Measurements from ENCODE around the gene KLK1.
"Not testable (repeated sequence)": the region's sequence is repeated elsewhere in the genome, so short reads cannot be mapped to it uniquely, and the experiment has no call there.

The KLK1 gene

DNA sequence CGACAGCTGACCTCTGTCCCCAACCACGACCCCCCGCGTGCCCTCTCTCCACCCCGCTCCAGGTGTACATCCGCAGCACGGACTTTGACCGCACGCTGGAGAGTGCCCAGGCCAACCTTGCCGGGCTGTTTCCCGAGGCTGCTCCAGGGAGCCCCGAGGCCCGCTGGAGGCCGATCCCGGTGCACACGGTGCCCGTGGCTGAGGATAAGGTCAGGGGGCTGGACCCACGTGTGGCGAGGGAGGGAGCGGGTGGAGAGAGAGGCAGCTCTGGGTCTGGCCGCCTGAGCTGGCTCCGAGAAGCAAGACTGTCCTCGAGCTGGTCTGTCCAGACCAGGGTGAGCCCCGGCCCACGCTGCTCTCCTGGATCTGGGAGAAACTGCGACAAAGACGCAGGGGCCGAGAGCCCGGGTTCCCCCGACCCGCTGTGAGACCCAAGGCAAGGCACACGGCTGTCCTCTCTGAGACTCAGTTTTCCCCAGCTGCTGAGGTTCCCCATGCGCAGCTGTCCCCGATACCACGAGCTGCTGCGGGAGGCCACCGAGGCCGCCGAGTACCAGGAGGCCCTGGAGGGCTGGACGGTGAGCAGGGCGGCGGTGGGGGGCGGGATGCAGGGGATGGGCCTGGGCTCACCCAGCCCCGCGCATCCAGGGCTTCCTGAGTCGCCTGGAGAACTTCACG is 31.9 kb downstream of the KLK1 start:
- no peak for FAIRE-seq

DNA sequence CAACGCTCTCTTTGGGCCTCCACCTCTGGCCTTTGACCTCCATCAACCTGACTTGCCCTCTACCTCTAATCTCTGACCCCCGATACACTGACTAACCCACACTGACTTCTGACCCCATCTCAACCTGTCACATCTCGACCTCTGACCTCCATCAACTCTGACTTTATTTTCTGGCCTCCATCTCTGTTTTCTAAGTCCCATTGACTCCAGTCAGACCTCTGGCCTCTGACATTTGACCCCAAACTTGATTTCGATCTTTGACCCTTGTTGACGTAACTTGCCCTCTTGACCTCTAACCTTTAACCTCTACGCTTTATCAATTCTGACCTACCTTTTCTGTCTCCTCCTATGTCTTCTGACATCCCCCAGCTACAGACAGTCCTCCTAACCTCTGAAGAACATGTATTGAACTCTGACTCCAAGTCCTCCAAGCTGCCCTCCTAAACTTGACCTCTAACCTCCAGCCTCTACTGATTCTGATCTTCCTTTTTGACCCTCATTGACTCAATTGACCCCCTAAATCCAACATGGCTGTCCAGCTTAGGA is 32.6 kb downstream of the KLK1 start:
- no peak for FAIRE-seq

DNA sequence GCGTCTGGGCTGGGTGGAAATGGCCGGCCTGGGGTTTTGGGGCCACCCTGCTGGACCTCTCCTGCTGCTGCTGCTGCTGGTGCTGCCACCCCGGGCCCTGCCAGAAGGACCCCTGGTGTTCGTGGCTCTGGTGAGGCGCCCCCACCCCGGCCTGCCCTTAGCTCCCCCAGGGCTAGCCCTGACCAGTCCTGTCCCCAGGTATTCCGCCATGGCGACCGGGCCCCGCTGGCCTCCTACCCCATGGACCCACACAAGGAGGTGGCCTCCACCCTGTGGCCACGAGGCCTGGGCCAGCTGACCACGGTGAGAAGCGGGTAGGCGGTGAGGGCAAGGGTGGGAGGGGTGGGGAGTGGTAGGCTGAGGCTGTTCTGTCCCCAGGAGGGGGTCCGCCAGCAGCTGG is 33.2 kb downstream of the KLK1 start, which contains the start of gene ACP4:
Gene ACP4, plus strand, starts transcription at position 20 of the 400 bp plus-strand sequence. Its CDS starts 0 bp downstream, at position 20.
- FAIRE-seq = no peak

DNA sequence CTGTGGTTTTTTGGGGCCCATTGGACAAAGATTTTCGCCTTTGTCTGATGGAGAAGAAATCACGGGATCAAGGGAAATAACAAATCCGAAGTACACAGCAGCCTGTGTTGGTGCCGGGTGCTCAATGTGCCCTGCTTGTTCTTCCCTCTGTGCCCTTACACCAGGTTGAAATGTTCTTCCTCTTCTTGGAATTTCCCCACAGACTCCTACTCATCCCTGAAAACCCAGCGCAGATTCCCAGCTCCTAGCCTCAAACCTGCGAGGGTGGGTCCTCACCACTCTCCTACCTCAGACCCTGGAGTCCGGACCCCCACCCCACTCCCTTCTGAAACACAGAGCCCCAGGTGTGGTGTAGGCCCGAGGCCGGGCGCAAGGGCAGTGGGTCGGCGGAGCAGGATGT is 38.3 kb downstream of the KLK1 start:
- FAIRE-seq = no peak

DNA sequence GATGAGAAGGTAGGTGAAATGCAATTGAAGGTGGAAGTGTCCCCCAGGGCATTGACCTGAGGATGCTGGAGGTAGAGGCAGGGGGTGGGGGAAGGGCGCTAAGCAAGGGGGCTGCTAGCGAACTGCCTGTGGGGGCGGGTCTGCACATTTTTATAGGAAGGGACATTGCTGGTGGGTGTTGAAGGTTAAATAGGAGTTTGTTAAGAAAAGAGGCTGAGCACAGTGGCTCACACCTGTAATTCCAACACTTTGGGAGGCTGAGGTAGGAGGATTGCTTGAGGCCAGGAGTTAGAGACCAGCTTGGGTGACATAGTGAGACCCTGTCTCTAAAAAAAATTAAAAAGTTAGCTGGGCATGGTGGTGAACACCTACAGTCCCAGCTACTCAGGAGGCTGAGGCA is 38.9 kb downstream of the KLK1 start:
- no peak for FAIRE-seq

DNA sequence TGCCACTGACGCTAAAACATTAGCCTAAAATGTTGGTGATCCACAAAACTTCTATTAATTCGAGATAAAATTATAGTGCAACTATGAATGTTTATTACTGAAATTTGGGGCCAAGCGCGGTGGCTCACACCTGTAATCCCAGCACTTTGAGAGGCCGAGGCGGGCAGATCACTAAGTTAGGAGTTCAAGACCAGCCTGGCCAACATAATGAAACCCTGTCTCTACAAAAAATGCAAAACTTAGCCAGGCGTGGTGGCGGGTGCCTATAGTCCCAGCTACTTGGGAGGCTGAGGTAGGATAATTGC is 39.8 kb downstream of the KLK1 start:
- FAIRE-seq = not testable (repeated sequence)

DNA sequence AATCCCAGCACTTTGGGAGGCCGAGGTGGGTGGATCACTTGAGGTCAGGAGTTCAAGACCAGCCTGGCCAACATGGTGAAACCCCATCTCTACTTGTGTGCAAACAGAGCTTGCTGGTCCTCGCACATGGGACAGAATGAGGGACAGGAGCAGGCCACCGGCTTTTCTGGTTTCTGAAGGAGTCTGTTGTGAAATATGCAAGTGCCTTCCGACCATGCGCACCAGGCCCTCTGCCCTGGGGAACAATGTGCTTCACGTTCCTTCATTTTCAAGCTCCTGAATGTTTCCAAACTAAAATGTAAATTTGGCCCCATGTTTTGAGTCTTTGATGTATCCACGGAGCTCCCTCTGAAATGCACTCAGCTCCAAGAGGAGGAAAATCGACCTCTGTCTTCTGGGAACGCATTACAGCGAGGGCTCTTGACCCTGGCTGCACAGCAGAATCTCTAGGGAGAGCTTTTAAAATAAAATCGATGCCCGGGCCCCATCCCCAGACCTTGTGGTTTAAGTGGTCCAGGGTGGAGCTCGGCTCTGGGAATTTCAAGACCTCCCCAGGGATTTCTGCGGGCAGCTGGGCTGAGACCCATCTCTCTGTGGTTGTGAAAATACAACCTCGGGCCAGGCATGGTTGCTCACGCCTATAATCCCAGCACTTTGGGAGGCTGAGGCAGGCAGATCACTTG is 42.7 kb downstream of the KLK1 start:
- no peak for FAIRE-seq

DNA sequence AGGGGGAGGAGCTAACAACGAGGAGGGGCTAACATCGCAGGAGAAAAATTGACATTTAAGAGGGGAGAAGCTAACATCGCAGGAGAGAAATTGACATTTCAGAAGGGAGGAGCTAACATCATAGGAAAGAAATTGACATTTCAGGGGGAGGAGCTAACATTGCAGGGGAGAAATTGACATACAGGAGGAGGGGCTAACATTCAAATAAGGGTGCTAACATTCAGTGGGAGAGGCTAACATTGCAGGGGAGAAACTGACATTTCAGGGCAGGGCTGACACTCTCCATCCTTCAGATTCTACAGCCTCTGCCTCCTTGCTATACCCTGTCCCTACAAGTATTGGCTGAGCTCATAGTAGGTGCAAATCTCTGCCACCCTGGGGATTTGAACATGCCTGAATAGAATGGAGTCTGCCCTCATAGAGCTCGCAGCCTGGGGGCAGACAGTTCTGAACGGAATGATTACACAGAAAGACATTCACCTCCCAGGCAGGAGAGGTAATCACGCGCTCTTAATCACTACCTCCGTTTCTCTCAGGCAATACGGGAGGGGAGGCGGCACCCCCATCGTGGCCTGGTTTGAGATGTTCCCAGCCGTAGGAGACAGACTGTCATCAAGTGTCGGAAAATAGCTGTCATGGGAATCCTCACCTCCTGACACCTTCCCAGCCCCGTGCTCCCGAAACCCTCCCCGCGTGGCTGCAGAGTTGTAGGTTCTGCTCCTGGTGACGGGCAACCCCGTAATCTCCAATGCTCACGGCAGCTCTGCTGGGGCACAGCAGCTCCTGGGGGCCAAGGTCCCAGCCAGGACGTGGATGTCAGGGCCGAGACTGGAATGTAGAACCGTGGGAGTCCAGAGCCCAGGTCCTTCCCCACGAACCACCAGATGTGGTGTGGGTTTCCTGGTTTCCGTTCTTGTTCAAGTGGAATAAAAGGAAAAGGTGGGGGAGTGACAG is 43.8 kb downstream of the KLK1 start:
- FAIRE-seq = no peak

DNA sequence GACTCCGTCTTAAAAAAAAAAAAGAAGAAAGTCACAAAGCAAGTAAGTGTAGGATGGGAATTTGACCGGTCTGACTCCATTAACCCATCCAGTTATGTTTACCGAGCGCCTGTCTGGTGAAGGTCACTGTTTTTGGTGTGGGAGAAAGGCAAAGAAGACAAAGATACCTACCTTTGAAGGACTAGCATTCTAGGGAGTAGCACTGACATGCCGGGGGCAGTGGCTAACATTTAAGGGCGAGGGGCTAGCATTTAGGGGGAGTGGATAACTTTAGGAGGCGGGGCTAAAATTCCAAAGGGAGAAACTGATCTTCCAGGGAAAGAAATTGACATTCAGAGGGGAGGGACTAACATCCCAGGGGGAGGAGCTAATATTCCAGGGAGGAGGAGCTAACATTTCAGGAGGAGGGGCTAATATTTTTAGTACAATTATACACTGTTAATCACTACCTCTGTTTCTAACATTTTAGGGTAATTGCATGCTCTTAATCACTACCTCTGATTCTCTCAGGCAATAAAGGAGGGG is 44.6 kb downstream of the KLK1 start:
- no peak for FAIRE-seq

DNA sequence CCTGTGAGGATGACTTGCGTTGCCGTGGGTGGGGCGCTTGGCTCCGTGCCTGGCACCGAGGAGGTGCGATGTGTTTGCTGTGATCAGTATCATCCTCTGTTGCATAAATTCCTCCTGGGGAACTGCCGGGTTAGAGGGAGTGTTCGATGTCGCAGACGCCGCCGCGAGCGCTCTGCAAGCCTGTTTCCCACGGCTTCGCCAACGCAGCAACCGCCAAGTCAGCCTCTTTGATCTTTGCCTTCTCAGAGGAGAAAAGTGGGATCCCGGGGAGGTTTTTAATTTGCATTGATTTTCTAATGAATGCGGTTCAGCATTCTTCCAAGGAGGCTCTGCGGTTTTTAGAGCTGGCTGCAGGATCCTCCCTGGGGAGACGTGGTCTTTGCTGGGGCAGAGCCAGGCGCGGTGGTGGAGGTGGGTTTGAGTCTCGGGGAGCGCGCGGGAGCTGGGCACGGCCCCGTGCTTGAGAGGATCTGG is 45.7 kb downstream of the KLK1 start:
- FAIRE-seq = no peak

DNA sequence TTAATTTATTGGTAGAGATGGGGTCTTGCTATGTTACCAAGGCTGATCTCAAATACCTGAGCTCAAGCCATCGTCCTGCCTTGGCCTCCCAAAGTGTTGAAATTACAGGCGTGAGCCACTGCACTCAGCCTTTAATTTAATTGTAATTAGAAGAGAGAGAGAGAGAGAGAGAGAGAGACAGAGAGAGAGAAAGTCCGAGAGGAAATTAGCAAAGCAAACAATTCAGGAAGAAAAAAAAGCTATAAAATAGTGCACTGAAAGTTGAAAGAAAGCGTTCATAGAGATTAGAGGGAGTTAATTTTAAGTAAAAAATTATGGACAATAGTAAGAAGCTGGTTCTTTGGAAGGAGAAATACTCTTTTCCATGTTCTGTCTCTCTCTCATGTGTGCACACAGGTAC is 46.3 kb downstream of the KLK1 start:
- no peak for FAIRE-seq

DNA sequence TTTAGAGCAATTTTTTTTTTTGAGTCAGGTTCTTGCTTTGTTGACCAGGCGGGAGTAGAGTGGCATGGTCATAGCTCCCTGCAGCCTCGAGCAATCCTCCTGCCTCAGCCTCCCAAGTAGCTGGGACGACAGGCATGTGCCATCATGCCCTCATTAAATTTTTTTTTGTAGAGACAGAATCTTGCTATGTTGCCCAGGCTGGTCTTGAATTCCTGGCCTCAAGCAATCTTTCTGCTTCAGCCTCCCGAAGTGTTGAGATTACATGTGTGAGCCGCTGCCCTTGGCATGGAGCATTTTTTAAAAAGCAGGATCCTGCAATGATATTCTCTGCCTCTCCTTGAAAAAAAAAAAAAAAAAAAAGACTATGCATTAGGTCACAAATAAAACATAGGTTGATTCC is 47.5 kb downstream of the KLK1 start:
- FAIRE-seq = no peak

DNA sequence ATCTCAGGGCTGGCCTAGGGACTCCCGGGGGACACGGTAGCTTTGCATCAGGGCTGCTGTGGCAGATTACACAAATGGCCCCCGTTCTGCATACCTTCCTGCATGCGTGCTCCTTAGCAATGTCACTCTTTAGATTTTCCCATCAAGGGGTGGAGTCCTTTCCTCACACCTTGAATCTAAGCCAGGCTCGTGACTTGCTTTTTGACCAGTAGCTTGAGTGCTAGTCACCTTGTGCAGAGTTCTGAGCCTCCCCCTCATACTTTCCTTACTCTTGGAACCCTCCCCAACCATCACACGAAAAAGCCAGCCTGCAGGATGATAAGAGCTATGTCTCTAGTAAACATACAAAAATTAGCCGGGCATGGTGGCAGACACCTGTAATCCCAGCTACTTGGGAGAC is 50.1 kb downstream of the KLK1 start:
- not testable (repeated sequence) for FAIRE-seq

DNA sequence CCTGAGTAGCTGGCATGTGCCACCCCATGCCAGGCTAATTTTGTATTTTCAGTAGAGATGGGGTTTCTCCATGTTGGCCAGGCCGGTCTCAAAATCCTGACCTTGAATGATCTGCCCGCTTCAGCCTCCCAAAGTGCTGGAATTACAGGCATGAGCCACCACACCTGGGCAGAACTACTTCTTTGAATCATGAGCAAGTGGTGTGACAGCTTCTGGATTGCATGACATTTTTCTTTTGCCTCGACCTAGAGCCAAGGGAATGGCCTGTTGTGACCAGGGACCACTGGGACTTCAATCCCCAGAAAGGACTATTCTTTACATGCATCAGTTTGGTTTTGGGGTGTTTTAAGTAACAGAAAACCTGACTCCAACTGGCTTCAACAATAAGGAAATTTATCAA is 50.7 kb downstream of the KLK1 start:
- FAIRE-seq = not testable (repeated sequence)

DNA sequence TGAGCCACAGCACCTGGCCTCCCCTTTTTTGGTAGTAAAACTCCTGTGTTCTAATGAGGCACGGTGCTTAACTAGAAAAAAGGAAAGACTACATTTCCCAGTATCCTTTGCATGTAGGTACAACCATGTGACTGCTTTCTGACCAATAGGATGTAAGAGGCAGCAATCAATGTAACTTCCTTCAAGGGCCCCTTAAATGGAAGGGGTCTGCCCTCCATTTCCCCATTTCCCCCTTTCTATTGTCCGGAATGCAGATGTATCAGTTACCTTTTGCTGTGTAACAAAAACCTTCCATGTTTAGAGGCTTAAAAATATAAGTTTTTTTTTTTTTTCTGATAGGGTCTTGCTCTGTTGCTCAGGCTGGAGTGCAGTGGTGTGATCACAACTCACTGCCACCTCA is 51.1 kb downstream of the KLK1 start:
- FAIRE-seq = no peak

DNA sequence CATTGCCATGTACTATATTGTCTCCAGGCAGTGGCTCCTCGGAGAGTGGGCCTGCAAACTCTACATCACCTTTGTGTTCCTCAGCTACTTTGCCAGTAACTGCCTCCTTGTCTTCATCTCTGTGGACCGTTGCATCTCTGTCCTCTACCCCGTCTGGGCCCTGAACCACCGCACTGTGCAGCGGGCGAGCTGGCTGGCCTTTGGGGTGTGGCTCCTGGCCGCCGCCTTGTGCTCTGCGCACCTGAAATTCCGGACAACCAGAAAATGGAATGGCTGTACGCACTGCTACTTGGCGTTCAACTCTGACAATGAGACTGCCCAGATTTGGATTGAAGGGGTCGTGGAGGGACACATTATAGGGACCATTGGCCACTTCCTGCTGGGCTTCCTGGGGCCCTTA is 52.7 kb downstream of the KLK1 start:
- FAIRE-seq = no peak

DNA sequence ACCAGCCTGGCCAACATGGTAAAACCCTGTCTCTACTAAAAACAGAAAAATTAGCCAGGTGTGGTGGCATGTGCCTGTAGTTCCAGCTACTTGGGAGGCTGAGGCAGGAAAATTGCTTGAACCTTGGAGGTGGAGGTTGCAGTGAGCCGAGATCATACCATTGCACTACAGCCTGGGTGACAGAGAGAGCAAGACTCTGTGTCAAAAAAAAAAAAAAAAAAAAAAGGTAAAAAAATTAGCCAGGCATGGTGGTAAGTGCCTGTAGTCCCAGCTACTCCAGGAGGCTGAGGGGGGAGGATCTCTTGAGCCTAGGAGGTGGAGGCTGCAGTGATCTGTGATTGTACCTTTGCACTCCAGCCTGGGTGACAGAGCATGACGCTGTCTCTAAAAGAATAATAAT is 53.4 kb downstream of the KLK1 start, which contains the start of gene GPR32:
Gene GPR32, plus strand, starts transcription at position 301 of the 400 bp plus-strand sequence. CDS start 137 bp downstream, outside the sequence.
- FAIRE-seq = not testable (repeated sequence)
